ENCODE measurements around the gene CCR7. TPM values are rescaled to one million over a fixed set of nuclear protein-coding genes. Genes with fewer than 3 reads are reported as not detected.
"Not testable (repeated sequence)": the region's sequence is repeated elsewhere in the genome, so short reads cannot be mapped to it uniquely, and the experiment has no call there.

The CCR7 gene
- total RNA-seq, 6 experiments from 2014 or later: not detected

GRCh38 chr17:40579471-40579870 is 14.2 kb upstream of the CCR7 start:
- Mint-ChIP-seq H3K36me3 (ENCODE audit: low read depth) (peaks cover 9% of the 10 kb centered on the region; the same call in 1 of the 2 replicates), H3K4me1 (ENCODE audit: low read depth) (no peaks in the 10 kb centered on the region), H3K9me3 (peaks cover 13% of the 10 kb centered on the region), H3K27ac (no peak overlapping the region), H3K27me3 (ENCODE audit: insufficient read depth) (peaks cover 30% of the 10 kb centered on the region), H3K4me3 (no peak overlapping the region)
- TF ChIP-seq CTCF (IDR thresholded peaks at IDR 0.05): no peak
- DNase-seq: no peak

GRCh38 chr17:40577611-40578065 is 12.4 kb upstream of the CCR7 start:
- Mint-ChIP-seq H3K4me3 (no peak overlapping the region), H3K9me3 (peaks cover 27% of the 10 kb centered on the region), H3K27ac (no peak overlapping the region), H3K36me3 (ENCODE audit: low read depth) (peaks cover 9% of the 10 kb centered on the region; the same call in 1 of the 2 replicates), H3K4me1 (ENCODE audit: low read depth) (no peaks in the 10 kb centered on the region), H3K27me3 (ENCODE audit: insufficient read depth) (peaks cover 32% of the 10 kb centered on the region)
- TF ChIP-seq CTCF (IDR thresholded peaks at IDR 0.05): no peak
- no peak for DNase-seq

GRCh38 chr17:40576113-40576740 is 11.0 kb upstream of the CCR7 start:
- Mint-ChIP-seq H3K36me3 (ENCODE audit: low read depth) (peaks cover 21% of the 10 kb centered on the region), H3K27ac (no peak overlapping the region), H3K27me3 (ENCODE audit: insufficient read depth) (peaks cover 39% of the 10 kb centered on the region), H3K9me3 (peaks cover 41% of the 10 kb centered on the region), H3K4me3 (no peak overlapping the region), H3K4me1 (ENCODE audit: low read depth) (no peaks in the 10 kb centered on the region)
- no peak for TF ChIP-seq CTCF (IDR thresholded peaks at IDR 0.05)
- no peak for DNase-seq

- TF ChIP-seq CTCF (IDR thresholded peaks at IDR 0.05): no peak
- Mint-ChIP-seq H3K4me1 (ENCODE audit: low read depth) (no peaks in the 10 kb centered on the region), H3K9me3 (peaks cover 48% of the 10 kb centered on the region), H3K4me3 (no peak overlapping the region), H3K27me3 (ENCODE audit: insufficient read depth) (peaks cover 43% of the 10 kb centered on the region), H3K36me3 (ENCODE audit: low read depth) (peaks cover 25% of the 10 kb centered on the region), H3K27ac (no peak overlapping the region)
- DNase-seq: no peak
Observed at GRCh38 chr17:40574292-40574691, 9.0 kb upstream of the CCR7 start.

- DNase-seq; H3K27ac Mint-ChIP-seq; H3K4me3 Mint-ChIP-seq; H3K4me1 Mint-ChIP-seq (ENCODE audit: low read depth): not testable (repeated sequence)
- Mint-ChIP-seq H3K27me3 (ENCODE audit: insufficient read depth) (peaks cover 48% of the 10 kb centered on the region), H3K9me3 (peaks cover 52% of the 10 kb centered on the region), H3K36me3 (ENCODE audit: low read depth) (peaks cover 29% of the 10 kb centered on the region)
Observed at GRCh38 chr17:40572245-40572993, 7.1 kb upstream of the CCR7 start.

Data from HFFc6 (cell line).